GM18951 (cell line): ENCODE measurements around the gene PROB1.
"Not testable (repeated sequence)": the region's sequence is repeated elsewhere in the genome, so short reads cannot be mapped to it uniquely, and the experiment has no call there.

Experiments
- POLR2A ChIP-seq: IDR thresholded peaks from 4 replicates; pipeline ENCODE4 v1.6.1; 2011; ENCODE audit warnings: mild to moderate bottlenecking; ENCODE audit not compliant: insufficient read length, insufficient read depth; ENCODE audit errors: extremely low read depth
- in situ Hi-C: fragments of 300-500 bp; cut with MboI; formaldehyde crosslinking; loops from one replicate; pipeline ENCODE4 v1.12.0; 2022; ENCODE audit warnings: low sequenced_read_pairs, mixed read lengths, inconsistent platforms; ENCODE audit not compliant: unreplicated experiment

Gene PROB1, protein sequence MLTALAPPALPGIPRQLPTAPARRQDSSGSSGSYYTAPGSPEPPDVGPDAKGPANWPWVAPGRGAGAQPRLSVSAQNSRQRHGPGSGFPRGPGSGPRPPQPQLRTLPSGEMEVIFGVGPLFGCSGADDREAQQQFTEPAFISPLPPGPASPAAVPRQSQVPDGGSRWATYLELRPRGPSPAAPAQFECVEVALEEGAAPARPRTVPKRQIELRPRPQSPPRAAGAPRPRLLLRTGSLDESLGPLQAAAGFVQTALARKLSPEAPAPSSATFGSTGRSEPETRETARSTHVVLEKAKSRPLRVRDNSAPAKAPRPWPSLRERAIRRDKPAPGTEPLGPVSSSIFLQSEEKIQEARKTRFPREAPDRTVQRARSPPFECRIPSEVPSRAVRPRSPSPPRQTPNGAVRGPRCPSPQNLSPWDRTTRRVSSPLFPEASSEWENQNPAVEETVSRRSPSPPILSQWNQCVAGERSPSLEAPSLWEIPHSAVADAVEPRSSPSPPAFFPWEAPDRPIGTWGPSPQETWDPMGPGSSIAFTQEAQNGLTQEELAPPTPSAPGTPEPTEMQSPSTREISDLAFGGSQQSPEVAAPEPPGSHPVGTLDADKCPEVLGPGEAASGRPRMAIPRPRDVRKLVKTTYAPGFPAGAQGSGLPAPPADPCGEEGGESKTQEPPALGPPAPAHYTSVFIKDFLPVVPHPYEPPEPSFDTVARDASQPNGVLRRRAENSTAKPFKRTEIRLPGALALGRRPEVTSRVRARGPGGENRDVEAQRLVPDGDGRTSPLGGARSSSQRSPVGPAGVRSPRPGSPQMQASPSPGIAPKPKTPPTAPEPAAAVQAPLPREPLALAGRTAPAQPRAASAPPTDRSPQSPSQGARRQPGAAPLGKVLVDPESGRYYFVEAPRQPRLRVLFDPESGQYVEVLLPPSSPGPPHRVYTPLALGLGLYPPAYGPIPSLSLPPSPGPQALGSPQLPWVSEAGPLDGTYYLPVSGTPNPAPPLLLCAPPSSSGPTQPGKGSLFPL

DNA sequence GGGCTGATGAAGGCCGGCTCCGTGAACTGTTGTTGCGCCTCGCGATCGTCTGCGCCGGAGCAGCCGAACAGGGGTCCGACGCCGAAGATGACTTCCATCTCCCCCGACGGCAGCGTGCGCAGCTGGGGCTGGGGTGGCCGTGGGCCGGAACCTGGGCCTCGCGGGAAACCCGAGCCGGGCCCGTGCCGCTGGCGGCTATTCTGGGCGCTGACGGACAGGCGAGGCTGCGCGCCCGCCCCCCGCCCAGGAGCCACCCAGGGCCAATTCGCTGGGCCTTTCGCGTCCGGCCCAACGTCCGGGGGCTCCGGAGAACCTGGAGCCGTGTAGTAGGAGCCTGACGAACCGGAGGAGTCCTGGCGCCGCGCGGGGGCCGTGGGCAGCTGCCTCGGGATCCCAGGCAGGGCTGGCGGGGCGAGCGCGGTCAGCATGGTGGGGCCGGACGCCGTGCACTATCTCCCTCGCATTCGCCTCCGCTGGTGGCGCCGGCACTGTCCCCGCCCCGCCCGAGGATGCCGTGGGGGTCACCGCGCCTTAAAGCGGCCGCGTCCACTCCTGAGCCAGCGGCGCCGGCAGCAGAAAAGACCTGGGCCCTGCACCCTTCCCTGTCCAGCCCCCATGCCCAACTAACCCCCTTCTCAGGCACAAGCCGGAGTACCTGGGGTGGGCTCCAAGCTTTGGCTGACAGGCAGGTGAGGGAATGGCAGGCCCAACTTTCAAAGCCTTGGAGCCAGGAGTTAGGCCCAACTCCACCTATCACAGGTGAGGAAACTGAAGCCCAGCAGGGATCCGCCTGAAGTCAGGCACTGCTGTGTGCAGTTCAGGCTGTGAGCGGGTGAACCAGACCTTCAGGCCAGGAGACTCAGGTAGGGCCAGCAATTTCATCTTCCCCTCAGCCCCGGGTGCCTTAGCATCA, at the start of gene PROB1:
Gene PROB1 (minus strand): TSS at position 451 of the 913 bp plus-strand sequence. CDS start 23 bp downstream, at position 428.
- no peak for TF ChIP-seq POLR2A
- in situ Hi-C loops = no loop called here

DNA sequence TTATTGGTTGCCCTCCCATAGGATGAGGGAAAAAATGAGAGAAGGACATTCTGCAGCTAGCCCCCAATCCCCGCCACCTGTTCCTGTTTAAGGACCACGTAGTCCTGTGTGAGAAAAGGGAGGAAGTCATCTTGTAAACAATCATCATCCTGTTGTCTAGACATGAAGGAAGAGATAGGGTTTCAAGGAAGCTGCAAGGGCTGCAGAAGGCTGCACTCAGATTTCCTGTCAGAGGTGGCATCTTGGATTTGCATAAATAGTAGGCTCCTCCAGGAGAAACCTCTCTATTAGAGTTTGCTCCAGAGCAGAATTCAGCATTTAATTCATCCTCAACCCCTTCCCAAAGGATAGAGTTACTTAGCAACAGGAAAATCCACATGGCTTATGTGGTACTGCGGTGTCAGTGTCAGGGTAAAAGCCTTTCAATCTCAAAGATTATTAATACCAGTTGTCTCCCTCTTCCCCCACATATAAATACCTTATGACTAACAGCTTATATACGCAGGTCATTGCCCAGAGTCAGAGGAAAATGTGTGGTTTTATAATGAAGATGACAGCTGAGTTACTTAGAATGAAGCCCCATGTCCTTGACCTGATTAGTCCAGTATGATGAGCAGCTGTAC, 49.0 kb upstream of the PROB1 start:
- in situ Hi-C loops = no loop called here
- TF ChIP-seq POLR2A = no peak

DNA sequence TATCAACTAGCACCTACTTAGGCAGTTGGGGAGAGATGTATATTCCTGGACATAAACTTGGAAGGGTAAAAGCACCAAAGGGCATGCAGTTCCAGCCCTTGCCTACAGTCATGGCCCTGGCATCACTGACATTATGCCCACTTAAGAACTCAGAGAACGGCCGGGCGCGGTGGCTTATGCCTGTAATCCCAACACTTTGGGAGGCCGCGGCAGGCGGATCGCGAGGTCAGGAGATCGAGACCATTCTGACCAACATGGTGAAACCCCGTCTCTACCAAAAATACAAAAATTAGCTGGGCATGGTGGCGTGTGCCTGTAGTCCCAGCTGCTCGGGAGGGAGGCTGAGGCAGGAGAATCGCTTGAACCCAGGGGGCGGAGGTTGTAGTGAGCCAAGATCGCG, 45.5 kb upstream of the PROB1 start:
- in situ Hi-C loops = not testable (repeated sequence)

DNA sequence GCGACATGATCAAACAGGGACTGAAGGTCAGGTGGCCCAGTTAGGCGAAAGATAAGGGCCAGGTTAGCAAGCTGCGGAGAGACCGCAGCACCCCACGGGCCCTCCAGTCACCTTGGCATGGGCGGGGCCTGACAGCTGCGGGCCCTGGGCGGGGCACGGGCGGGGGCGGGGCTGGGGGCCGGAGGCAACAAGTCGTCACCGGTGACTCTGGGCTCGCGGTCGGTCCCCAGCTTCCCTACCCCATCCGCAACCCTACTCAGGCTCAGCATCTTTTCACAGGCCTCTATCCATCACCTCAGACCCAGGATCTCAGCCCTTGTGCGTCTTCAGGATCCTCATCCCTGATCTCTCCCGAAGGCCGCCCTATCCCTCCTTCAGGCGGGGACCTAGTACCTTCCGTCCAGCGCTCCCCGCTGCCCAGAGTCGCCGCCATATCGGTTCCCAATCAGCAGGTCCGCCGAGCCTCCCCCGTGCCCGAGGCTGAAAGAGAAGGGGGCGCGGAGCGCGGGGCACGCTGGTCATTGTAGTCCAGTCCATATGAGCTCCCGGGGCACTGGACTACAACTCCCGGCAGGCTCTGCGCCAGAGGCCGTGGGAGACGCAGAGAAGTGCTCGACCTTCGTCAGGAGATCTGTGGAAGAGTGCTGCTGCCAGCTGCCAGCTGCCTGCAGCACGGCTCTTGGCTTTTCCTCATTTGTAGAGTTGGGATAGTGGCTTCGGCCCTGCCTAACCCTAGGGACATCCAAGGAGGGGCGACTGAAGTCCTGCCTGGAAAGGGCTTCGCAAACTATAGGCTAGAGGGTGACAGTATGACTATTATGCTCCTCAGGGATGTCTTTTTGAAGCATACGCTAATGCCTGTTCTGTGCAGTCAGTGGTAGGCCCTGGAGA, 44.4 kb upstream of the PROB1 start, which contains the start of gene DNAJC18:
Gene DNAJC18 (minus strand): TSS at position 513 of the 891 bp plus-strand sequence. CDS start 80 bp downstream, at position 433.
- peak; percentile 37 for TF ChIP-seq POLR2A
- in situ Hi-C loops = no loop called here

GRCh38 chr5:139438707-139439012, 43.8 kb upstream of the PROB1 start:
- no peak for TF ChIP-seq POLR2A
- in situ Hi-C loops = no loop called here

DNA sequence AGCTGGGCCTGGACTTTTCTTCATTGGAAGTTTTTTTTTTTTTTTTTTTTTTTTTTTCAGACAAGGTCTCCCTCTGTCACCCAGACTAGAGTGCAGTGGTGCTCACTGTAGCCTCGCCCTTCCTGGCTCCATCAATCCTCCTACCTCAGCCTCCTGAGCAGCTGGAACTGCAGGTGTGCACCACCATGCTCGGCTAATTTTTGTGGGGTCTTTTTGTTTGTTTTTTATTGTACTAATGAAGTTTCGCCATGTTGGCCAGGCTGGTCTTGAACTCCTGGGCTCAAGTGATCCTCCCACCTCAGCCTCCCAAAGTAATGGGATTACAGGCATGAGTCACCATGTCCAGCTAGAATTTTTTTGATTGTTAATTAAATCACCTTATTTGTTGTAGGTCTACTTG, 40.8 kb upstream of the PROB1 start:
- in situ Hi-C loops = no loop called here
- no peak for TF ChIP-seq POLR2A

DNA sequence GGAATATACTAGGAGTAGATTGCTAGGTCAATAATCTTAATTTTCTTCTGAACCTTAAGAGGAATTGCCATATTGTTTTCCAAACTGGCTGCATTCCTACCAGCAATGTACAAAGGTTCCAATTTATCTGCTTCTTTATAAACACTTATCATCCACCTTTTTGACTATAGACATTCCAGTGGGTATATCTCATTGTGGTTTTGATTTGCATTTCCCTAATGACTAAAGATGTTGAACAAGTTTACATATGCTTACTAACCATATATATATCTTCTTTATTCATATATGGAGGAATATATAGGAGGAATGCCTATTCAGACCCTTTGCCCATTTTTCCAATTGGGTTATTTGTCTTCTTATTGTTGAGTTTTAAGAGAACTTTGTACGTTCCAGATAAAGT, 36.8 kb upstream of the PROB1 start:
- in situ Hi-C loops = no loop called here
- no peak for TF ChIP-seq POLR2A

DNA sequence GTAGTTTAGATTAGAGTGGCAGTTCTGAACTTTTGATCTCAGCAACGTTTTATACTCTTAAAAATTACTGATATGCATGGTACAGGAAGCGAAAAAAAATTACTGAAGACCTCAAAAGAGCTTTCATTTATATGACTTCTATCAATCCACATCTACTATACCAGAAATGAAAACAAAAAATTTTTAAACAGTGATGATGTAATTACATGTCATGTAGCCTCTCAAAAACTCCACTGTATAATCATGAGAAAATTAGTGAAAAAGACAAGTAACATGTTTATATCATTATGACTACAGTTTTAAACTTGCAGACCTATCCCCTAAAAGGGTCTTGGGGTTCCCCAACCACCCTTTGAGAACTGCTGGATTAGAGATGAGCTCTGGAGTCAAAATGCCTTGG, 35.1 kb upstream of the PROB1 start:
- in situ Hi-C loops = no loop called here
- no peak for TF ChIP-seq POLR2A

DNA sequence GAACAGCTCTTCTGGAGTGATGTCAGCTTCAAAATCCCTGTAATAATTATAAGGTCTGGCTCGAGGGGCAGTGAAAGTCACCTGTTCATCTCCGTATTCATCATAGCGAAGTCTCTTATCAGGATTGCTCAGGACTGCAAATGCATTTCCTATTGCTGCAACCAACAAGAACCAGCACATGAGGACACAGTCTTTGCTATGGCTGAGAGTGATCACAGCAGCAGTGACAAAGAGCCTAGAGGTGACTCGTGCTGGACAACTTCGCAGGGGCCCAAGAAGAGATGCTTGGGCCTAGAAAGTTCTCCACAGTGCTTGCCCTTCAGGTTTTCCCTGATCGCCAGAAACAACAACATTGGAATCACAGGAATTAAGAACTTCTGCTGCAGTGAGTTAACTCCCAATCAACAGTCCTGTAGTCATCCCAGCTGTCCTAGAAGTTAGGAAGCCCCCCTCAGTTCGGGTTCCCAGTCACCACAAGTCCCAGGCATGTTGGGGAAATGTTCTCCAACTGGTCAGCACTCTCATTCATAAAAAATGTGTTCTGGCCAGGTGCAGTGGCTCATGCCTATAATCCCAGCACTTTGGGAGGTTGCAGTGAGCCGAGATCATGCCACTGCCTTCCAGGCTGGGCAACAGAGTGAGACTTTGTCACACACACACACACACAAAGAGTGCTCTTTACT, 31.4 kb upstream of the PROB1 start:
- TF ChIP-seq POLR2A = no peak
- in situ Hi-C loops = loop anchor here (5.0 kb wide), 1 partner anchor 76 kb away; no protein-coding TSS in a partner anchor

GRCh38 chr5:139425497-139425896, 30.6 kb upstream of the PROB1 start:
- TF ChIP-seq POLR2A = no peak
- in situ Hi-C loops = loop anchor here (5.0 kb wide), 1 partner anchor 77 kb away; no protein-coding TSS in a partner anchor
